Non-pigmented ciliary epithelial cell (primary cell): Measurements from ENCODE around the gene FAM117A.

Experiments used
- DNase-seq: peaks from one replicate; pipeline ENCODE4 v3.0.0-alpha.2; 2010; ENCODE audit warnings: low read depth

The FAM117A gene

GRCh38 chr17:49763735-49764558, at the start of gene FAM117A:
TSS of gene FAM117A (minus strand) at chr17:49764131. CDS start at chr17:49764087, 44 bp downstream.
- DNase-seq, result peak; percentile 96

DNA sequence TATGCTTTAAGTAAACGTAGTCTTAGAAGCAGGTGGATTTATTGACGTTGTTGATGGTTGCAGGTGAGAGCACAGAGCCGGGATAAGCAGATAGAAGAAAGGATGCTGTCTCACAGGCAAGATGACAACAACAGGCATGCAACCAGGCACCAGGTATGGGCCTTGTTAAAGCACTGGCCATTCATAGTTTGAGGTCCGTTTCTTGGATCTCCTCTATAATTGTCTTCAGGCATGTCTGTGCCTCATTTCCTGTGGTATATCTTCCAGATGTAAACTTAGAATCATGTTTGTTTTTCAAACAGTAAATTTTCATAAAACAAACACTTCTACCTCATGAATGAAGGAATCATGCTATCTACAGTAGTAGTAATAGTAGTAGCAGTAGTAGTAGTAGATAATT, 45.1 kb upstream of the FAM117A start:
- no peak for DNase-seq

DNA sequence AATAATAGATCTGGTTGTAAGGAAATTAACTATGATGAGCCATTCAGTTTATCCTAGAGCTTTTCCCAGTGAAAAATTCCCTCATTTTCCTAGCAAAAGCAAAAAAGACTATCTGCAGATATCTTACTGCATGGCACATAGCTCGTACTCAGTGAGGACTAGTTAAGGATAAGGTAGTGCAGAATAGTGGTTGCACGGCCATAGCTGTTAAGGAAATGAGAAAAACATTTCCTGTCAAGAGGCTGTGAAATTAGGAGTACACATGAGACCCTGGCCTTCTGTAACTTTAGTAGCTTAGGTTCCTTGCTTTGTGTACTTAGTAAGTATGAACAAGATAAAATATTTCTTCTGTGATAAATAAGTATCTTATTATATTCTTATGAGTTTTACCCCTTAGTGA, 34.8 kb upstream of the FAM117A start:
- no peak for DNase-seq

DNA sequence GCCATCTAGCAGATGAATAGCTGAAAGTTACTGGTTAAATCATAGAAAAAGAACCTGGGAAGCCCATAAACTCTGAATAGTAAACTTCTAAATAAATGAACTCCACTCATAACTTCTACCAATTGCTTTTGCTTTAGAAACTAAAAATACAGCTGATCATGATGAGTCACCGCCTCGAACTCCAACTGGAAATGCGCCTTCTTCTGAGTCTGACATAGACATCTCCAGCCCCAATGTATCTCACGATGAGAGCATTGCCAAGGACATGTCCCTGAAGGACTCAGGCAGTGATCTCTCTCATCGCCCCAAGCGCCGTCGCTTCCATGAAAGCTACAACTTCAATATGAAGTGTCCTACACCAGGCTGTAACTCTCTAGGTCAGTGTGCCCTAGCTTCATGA, 34.3 kb upstream of the FAM117A start:
- DNase-seq, result no peak

- DNase-seq, result no peak
Observed at GRCh38 chr17:49795372-49795771, 31.4 kb upstream of the FAM117A start.

DNA sequence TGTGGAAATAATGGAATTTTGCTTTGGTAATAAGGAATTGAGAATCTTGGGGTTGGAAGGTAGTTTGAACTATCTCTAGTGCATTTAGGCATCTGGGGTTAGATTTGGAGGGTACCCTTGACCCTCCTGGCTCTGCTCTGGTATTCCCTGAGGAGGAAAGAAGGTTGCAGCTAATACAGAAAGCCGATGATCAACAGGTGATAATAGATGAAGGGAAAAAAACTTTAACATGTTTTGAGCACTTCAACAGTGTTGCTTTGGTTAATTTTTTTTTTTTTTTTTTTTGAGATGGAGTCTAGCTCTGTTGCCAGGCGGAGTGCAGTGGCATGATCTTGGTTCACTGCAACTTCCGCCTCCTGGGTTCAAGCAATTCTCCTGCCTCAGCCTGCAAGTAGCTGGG, 29.4 kb upstream of the FAM117A start:
- DNase-seq, result no peak

DNA sequence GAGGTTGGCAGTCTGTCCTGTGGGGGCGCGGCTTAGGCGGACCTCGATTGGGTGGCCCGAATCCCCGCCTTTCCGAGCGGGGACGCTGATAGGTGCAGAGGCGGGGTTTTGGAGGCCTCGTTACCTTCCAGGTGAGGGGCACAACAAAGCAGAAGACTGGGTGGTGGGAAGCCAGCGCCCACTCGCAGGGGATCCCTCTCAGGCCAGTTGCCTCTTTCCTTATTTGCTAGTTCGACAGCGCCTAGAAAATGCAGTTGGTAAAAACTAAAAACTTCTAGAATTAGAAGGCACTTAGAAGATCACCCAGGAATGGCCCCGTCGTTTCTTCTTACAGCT, 25.3 kb upstream of the FAM117A start:
- DNase-seq, result no peak

GRCh38 chr17:49788478-49789242, 24.7 kb upstream of the FAM117A start, which contains the start of gene KAT7:
TSS of gene KAT7 (plus strand) at chr17:49788681. CDS start at chr17:49788835, 154 bp downstream.
- DNase-seq, result peak; percentile 97

DNA sequence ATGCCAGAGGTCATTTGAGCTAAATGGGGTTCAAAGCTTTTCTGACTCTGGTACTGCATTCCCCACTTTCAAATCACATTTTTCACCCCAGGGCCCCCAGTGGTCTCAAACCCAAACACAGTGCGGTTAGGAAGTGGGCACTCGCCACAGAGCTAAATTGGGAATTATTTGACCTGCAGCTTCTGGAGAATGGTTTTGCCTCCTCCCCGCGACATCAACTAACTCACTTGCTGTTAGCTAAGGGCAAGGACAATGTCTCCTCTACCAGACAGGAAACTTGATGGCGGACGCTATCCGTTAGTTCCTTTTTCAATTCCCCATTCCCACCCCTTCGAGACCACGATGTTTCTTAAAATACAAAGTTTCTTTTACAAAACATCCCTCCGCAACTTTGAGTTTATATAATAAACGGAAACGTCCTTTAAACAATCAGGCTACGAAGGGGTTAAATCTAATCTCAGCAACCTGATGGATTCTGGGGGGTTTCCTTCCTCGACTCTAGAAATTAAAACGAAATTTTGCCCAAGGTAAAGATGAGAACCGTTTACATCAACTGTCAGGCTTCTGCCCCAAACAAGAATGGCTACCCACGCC, 24.1 kb upstream of the FAM117A start:
- DNase-seq, result no peak

GRCh38 chr17:49784636-49785035, 20.7 kb upstream of the FAM117A start:
- no peak for DNase-seq

DNA sequence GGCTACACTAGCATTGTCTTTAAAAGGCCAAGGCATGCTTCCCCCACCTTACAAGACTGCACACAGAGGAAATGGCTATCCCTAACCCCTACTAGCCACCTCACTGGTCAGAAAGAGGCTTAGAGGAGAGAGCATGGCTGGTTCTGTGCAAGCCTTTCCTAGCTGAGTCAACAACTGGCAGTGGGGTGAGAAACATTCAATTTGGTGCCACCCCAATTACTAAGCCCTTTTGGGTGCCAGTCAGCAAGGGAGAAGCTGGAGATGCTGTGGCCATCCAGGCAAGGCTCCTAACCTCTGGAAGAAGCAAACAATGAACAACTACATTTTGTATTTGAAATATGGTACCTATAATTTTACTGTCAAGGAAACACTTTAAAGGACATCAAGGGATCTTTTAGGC, 19.9 kb upstream of the FAM117A start:
- no peak for DNase-seq

- DNase-seq, result no peak
Observed at GRCh38 chr17:49783071-49783715, 19.3 kb upstream of the FAM117A start.

DNA sequence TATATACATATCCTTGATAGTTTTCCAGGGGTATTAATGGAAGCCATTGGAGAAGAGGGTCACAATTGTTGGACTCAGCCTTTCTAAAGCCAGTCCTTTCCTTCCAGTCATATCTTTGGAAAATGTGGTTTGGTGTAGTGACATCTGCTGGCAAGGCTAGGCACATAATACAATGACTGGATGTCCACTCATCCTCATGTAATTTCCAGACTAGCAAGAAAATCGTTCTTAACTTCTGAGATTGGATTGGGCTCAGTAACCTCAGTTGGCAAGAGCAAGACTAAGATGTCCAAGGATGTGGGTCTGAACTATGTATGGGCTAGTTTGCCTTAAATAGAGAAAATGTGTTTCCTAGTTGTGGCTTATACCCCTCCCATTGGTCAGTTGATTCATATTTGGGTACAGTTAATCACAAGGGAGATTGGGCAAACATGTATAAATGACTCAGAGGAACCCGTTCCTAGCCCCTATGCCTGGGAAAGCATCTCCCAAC, 15.9 kb upstream of the FAM117A start:
- peak; percentile 55 for DNase-seq

DNA sequence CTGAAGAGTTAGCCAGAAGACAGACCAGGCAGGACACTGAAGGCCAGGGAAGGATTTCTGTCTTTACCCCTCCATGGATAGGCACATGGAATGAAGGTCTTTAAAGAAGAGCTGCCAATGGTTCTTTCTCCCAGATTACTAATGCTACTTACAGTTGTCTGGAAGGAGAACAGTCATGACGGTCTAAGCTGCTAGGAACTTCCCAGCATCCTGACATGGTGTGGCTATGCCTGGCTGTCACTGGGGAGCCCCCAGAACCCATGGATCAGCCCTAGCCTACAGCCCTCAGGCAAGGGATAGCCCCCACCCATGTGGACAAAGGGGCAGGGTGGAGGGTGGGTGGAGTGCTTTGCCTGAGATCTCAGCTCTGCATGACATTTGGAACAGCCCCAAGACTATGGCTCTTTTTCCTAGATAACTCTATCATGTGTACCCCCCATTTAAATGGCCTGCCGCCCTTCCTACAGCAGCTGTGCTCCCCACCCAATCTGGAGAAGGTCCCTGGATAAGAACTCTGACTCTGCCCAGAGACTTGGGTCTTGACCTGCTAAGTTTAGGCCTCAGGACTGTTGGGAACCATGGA, 15.3 kb upstream of the FAM117A start:
- DNase-seq, result no peak

GRCh38 chr17:49777563-49777962, 13.6 kb upstream of the FAM117A start:
- no peak for DNase-seq

DNA sequence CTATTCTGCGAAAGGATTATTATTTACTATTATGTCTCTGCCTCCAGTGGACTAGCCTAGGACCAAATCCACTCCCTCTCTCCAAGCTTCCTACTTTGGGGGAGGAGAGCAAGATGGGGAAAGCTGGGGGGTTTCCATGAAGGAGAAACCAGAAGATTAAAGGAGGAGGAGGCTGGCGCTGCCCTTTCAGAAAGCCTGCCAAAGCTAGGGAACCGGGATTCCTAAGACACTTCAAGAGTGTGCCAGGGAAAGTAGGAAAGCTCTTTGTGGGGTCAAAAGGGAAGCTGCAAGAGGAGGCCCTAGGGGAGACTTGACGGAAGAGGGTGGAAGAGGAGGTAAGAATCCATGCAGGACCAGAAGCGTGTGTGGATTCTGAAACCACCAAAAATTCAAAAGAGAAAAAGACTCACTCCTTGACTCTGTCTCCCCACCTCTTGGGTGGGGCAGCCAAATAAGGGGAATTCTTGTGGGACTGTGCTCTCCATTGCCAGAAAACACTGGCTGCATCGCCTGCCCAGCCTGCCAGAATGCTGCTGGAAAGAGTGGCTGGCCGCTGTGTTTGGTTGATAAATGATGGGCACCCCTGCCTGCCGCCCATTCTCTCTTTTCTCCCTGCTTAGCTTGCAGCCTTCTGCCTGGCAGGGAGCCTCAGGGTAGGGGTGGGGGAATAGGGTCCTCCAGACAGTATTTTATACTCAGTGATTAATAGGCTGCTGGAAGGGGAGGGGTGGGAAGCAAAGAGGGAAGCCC, 12.8 kb upstream of the FAM117A start:
- no peak for DNase-seq

- DNase-seq, result no peak
Observed at GRCh38 chr17:49775546-49776260, 11.8 kb upstream of the FAM117A start.

- no peak for DNase-seq
Observed at GRCh38 chr17:49766918-49767530, 3.1 kb upstream of the FAM117A start.

GRCh38 chr17:49764559-49765180, 739 bp upstream of the FAM117A start:
- no peak for DNase-seq
